Thyroid gland (tissue), 4 donors: ENCODE results near the gene TP63. TPM values are rescaled to one million over a fixed set of nuclear protein-coding genes. Genes with fewer than 3 reads are reported as not detected.

ENCODE experiments used
- DNase-seq, 2 donors: peaks; one replicate each; pipeline ENCODE4 v3.0.0-alpha.2; 2019
- H3K27ac ChIP-seq, 3 donors: fragments of 200-600 bp; sonication (generic); 1 replicate in 2 of 3; 2 replicates in 1 of 3; pipeline ENCODE4 v1.5.1; 2016 to 2019; ENCODE audit warnings: mild to moderate bottlenecking in 1 of 3, moderate library complexity in 1 of 3
- H3K27me3 ChIP-seq: fragments of 200-600 bp; sonication (generic); one replicate; pipeline ENCODE4 v1.5.1; 2019
- H3K36me3 ChIP-seq, 2 donors: fragments of 200-600 bp; sonication (generic); one replicate each; pipeline ENCODE4 v1.5.1; 2016 to 2019
- H3K4me1 ChIP-seq, 2 donors: fragments of 200-600 bp; sonication (generic); one replicate each; pipeline ENCODE4 v1.5.1; 2017 to 2019
- H3K4me3 ChIP-seq, 3 donors: fragments of 200-600 bp; sonication (generic); replicated peaks in 1 of 3; 1 replicate in 2 of 3; 2 replicates in 1 of 3; pipeline ENCODE4 v1.5.1; 2016; ENCODE audit warnings: mild to moderate bottlenecking in 1 of 3
- H3K9me3 ChIP-seq: fragments of 200-600 bp; sonication (generic); one replicate; pipeline ENCODE4 v1.5.1; 2017
- POLR2A ChIP-seq, 2 donors: fragments of 450-650 bp; IDR thresholded peaks; one replicate each; pipeline ENCODE4 v1.6.1; 2017; ENCODE audit warnings: antibody characterized with exemption in 2 of 2, mild to moderate bottlenecking in 2 of 2, moderate library complexity in 1 of 2
- WGBS, 2 donors: methylation state at CpG; one replicate each; pipeline ENCODE4 v1.1.5; 2017; 5-methylcytosine and 5-hydroxymethylcytosine counted together
- intact Hi-C: fragments of 100-400 bp; cut with DNase I; formaldehyde crosslinking; loops from one replicate; pipeline ENCODE4 v1.15.1; 2023
- total RNA-seq, 4 donors: library from RNA; depleted of rRNA; stranded (reverse); fragments of >200 nt; gene quantifications; one replicate each; pipeline ENCODE4 v1.2.3, GENCODE V29; 2016
- TF ChIP-seq, protein P1 (sequence below), 6 experiments: fragments of 200-600 bp in 3 of 6; fragments of 450-650 bp in 3 of 6; sonication (generic) in 3 of 6; IDR thresholded peaks; one replicate each; pipeline ENCODE4 v1.5.1; 2016 to 2019; ENCODE audit warnings: antibody characterized with exemption in 6 of 6, mild to moderate bottlenecking in 2 of 6, inconsistent platforms in 1 of 6, moderate library complexity in 1 of 6

Gene TP63
- total RNA-seq, 4 donors from 2014 or later, result 1.2 to 1.3 TPM; not detected in 2

DNA sequence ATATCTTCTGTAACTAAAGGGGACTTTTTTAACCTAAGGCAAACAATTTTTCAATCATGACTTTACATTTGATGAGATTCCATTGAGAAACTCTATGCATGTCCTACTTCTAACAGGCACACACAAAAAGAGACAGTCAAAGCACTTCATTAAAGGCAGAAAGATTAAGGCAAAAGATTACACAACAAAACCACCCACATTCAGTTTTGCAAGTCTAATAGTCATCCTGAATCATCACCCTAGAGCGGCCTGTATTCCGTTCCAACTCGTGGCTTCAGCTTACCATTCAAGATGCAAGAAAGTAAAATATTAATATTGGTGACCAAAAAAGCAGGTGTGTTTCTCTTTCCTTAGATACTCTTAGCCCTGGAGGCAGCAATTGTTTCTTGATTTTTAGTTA lies 283.6 kb downstream of the TP63 start:
- intact Hi-C loops, result no loop called here
- 77 to 90% methylated on average over 3 of the region's 3 CpGs for WGBS, 2 donors
- H3K4me1 ChIP-seq, result no peaks in the 10 kb centered on the region
- no peaks in the 10 kb centered on the region for H3K36me3 ChIP-seq
- no peaks in the 10 kb centered on the region for H3K9me3 ChIP-seq
- H3K4me3 ChIP-seq, result no peak overlapping the region
- no peak overlapping the region for H3K27ac ChIP-seq
- H3K27me3 ChIP-seq, result no peaks in the 10 kb centered on the region
- TF ChIP-seq, protein P1, sequence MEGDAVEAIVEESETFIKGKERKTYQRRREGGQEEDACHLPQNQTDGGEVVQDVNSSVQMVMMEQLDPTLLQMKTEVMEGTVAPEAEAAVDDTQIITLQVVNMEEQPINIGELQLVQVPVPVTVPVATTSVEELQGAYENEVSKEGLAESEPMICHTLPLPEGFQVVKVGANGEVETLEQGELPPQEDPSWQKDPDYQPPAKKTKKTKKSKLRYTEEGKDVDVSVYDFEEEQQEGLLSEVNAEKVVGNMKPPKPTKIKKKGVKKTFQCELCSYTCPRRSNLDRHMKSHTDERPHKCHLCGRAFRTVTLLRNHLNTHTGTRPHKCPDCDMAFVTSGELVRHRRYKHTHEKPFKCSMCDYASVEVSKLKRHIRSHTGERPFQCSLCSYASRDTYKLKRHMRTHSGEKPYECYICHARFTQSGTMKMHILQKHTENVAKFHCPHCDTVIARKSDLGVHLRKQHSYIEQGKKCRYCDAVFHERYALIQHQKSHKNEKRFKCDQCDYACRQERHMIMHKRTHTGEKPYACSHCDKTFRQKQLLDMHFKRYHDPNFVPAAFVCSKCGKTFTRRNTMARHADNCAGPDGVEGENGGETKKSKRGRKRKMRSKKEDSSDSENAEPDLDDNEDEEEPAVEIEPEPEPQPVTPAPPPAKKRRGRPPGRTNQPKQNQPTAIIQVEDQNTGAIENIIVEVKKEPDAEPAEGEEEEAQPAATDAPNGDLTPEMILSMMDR (IDR thresholded peaks at IDR 0.05), result no peak
- TF ChIP-seq POLR2A (IDR thresholded peaks at IDR 0.05), result no peak
- DNase-seq, result no peak

DNA sequence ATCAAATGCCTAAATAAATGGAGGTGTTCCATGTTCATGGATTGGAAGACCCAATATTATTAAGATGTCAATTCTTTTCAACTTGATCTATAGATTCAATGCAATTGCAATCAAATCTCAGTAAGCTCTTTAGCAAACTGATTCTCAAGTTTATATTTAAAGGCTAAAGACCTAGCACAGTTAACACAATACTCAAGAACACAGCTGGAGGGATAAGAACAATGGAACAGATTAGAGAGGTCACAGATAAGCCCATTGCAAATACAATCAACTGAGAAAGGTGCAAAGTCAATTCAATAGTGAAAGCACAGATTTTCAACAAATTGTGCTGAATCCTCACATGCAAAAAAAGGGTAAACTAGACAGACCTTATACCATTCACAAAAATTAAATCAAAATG lies 290.6 kb downstream of the TP63 start:
- no peaks in the 10 kb centered on the region for H3K4me1 ChIP-seq
- H3K36me3 ChIP-seq, result no peaks in the 10 kb centered on the region
- TF ChIP-seq POLR2A (IDR thresholded peaks at IDR 0.05), result no peak
- TF ChIP-seq, protein P1 (IDR thresholded peaks at IDR 0.05), result no peak
- no peak overlapping the region for H3K27ac ChIP-seq
- H3K4me3 ChIP-seq, result no peak overlapping the region
- DNase-seq, result no peak
- intact Hi-C loops, result no loop called here
- H3K27me3 ChIP-seq, result no peaks in the 10 kb centered on the region
- H3K9me3 ChIP-seq, result no peaks in the 10 kb centered on the region

DNA sequence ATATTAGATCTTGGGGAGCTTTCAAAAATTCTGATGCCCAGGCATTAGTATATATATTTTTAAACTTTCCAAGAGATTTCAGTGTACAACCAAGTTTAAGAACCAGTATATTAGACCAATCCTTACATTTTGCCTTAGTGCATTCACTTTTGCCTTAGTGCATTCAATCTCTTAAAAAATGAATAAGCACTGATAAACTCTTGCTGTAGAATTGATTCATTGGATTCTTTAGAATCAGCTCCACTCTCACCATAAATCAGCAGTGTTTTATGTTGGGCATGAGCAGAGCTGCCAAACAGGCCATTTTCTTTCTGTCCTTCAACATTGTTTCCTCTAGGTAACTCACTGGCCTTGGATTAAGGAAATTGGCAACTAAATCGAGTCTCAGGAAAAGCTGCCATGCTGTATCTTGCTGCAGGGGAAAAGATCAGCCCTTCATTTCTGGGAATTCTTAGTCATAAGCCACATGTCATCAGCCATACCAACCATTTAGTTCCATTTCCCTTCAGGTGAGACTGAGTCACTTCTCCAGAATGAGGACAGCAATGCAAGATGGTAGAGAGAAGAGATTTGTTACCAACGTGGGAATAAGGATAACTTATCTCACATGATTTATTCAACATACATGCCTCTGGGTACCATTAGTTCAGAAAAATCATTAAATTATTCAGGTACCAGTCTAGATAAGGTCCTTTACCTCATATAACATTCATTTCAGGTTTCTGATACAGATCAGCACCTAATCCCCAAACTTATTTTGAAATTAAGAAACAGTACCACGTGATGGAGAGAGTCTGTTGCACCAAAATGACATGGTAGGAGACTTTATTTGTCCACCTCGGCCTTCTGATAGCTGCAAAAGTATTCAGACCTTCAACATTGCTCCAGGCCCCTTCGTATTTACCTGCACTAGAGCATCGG lies 297.0 kb downstream of the TP63 start:
- no peaks in the 10 kb centered on the region for H3K9me3 ChIP-seq
- no peak for DNase-seq
- H3K27ac ChIP-seq, result no peak overlapping the region
- intact Hi-C loops, result no loop called here
- TF ChIP-seq POLR2A (IDR thresholded peaks at IDR 0.05), result no peak
- TF ChIP-seq, protein P1 (IDR thresholded peaks at IDR 0.05), result no peak
- WGBS, 2 donors, result 79 to 81% methylated on average over 6 of the region's 6 CpGs
- no peak overlapping the region for H3K4me3 ChIP-seq
- H3K27me3 ChIP-seq, result no peaks in the 10 kb centered on the region
- no peaks in the 10 kb centered on the region for H3K4me1 ChIP-seq
- no peaks in the 10 kb centered on the region for H3K36me3 ChIP-seq

DNA sequence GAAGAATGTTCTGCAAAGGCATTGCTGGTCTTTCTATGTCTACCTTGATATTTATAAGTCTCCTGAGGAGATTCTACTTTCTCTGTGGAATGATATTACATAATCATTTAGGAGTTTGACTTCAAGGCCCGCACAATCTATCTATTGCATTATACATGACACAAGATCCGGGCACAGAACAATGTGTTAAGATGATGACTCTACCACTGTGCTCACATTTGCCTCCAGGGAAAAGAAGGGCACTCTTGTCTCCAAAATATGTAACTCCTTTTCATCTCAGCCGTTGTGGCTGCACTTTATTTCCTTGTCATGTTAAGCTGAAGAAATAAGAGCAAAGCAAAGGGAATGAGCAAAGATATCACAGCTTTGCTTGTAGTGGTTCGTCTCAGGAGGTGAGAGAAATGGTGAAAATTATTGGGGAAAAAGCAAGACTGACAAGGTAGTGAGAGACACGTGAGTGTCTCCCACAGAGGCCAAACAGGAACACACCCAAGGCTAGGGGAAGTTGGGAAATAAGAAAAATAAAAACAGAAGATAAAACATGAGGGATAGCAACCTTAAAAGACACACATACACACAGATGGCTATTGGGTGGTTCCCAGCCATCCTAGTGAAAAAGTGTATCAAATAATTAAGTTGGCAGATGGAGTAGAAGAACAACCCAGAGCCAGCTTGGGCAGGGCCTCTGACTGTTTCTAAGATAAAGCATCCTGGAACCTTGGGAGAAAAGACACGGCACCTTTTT lies 305.2 kb downstream of the TP63 start:
- Histone ChIP-seq H3K27ac (no peak overlapping the region), H3K4me1 (no peaks in the 10 kb centered on the region), H3K36me3 (no peaks in the 10 kb centered on the region), H3K9me3 (no peaks in the 10 kb centered on the region), H3K27me3 (no peaks in the 10 kb centered on the region), H3K4me3 (no peak overlapping the region)
- DNase-seq, result no peak
- intact Hi-C loops, result no loop called here
- 81 to 89% methylated on average over 6 of the region's 6 CpGs for WGBS, 2 donors
- TF ChIP-seq, protein P1 (IDR thresholded peaks at IDR 0.05), result no peak
- TF ChIP-seq POLR2A (IDR thresholded peaks at IDR 0.05), result no peak
